Esophagus mucosa (tissue), 1 donor: ENCODE measurements around the gene RB1. TPM values are rescaled to one million over a fixed set of nuclear protein-coding genes. Genes with fewer than 3 reads are reported as not detected.
"Not testable (repeated sequence)": the region's sequence is repeated elsewhere in the genome, so short reads cannot be mapped to it uniquely, and the experiment has no call there.

Experiments
- ATAC-seq: fragments of 200-7000 bp; cut with Tn5 transposase; one replicate; pipeline ENCODE4 v1.9.1; 2020
- total RNA-seq: library from RNA; stranded (reverse); gene quantifications from one replicate; pipeline ENCODE4 v1.2.4, GENCODE V29; 2023
- donor health status: DM: yes; HTN: yes; CAD: no.

Gene RB1
- total RNA-seq, 1 donor from 2014 or later, result 36.1 TPM

DNA sequence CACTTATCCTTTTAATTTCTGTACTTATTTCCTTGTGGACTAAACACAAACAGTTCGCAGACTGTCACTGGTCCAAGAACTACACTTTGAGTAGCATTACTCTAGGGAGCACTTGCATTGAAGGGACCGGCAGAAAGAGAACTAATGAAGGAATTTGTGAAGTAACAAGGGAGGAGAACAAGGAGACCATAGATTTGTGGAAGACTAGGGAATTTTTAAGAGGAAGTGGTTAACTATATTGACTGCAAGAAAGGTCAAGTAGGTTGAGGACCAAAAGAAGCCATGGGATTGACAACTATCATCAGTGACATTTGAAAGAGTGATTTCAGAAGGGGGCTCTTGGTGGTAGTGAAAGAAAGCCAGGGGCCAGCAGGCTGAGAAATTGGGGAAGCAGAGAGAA is 4.0 kb upstream of the RB1 start:
- no peak for ATAC-seq

DNA sequence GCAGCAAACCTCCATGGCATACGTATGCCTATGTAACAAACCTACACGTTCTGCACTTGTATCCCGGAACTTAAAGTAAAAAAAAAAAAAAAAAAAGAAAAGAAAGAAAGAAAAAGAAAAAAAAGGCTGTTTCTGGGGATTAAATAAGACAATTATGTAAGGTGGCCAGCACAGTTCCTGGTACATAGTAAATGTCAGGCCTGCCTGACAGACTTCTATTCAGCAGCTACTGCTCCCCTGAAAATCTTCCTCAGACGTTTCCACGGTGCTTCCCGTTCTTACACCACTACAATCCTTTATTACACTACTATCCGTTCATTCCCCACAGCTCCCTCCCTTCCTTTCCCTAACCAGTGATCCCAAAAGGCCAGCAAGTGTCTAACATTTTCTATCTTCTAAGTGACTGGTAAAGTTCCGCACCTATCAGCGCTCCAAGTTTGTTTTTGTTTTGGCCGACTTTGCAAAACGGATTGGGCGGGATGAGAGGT is 636 bp upstream of the RB1 start:
- ATAC-seq, result peak; percentile 22

DNA sequence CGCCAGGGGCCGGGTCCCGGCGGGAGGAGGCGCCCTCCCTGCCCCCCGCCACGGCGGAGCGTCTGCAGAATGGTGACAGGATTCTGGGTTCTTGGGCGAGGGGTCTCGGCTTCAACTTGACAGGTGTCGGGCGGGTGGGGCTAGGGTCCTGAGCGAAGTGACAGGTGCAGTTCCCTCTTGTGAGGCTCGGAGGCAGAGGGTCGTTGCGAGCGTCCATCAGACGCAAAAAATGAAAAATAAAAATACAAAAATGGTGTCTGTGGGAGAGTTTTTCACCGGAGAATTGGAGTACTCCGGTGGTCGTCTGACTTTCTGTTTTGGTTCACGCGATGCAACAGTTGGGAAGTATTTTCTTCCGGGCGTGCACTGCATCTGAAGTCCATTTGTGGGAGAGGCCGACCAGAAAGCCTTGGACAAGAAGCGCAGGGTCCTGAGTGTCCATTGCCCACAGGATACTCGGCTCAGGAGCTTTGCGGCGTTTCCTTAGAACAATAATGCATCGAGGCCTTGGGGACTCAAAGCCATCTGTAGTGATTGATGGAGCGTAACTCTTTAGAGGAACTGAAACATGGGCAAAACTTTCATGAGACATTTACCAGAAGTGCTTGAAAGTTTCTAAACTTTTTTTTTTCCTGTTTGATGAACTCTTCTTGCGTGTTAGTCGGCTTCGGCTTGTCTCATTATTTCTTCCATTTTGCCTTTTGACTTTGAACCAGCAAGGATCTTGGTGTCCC is 759 bp downstream of the RB1 start:
- ATAC-seq, result peak; percentile 35

DNA sequence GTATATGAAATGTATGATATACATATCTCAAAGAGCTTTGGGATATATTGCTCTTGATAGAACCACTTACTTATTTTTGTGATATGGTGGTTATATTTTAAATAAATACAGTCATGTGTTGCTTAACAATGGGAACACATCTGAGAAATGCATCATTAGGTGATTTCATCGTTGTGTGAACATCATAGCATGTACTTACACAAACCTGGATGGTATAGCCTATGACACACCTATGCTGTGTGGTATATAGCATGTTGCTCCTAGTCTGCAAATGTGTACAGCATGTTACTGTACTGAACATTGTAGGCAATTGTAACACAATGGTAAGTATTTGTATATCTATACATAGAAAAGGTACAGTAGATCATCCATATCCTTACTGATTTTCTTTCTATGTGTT is 7.7 kb downstream of the RB1 start:
- no peak for ATAC-seq

DNA sequence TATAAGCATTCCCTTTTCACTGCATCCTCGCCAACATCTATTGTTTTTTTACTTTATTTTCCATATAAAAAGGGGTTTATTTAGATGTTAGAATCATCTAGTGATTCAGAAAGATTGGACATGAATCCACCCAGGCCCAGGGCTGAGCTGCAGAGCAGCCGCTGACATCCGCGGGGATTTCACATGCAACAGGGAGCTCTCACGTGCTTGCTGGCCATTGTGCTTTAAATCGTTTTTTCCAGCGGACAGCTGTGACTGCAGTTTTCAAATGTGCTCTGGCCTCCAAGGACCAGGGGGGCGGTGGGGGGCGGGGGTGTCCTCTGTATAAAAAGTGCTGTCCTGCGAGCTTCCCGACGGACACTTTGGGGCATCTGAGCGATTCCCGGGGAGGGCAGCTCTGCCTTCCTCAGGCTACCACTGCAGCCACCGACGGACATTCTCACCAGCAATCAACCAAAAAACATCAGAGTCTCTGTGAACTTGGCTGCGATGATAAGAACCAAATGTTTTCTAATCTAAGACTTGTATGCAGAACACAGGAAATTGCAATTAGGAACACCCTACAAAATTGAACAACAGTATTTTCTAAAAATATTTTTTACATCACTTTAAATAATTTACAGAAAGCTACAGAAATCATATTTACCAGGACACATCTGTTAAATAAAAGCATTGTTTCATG is 12.6 kb downstream of the RB1 start:
- ATAC-seq, result no peak

DNA sequence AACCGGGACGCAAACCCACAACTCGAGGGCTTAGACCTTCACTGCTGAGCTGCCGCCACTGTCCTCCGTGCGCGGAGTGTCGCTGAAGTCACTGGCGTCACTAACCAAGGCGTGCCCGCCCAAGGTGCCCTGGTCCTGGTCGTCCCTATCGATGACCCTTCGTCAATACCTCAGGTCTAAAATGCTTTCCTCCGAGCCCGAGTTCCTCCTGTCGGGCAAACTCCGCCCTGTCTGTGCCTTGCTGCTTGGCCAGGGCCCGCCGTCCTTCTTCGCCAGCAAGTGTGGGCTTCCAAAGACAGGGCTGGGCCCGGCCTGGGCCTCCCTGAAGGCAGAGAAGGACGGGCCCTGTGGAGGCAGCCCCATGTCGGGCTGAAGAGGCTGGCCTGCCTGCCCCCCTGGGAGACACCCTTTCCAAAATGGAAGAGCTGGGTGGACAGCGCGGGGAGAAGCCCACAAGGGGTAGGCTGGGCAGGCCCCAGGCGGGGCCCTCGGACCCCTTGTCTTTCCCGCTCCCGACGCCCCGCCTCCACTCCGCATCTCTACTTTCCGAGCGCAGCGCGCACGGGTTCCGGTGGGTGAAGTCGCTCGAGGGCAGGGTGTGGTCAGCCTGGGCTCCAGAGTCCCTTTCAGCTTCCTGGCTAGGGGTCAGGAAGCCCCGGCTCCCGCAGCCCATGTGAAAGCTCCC is 13.4 kb downstream of the RB1 start:
- peak; percentile 38 for ATAC-seq

DNA sequence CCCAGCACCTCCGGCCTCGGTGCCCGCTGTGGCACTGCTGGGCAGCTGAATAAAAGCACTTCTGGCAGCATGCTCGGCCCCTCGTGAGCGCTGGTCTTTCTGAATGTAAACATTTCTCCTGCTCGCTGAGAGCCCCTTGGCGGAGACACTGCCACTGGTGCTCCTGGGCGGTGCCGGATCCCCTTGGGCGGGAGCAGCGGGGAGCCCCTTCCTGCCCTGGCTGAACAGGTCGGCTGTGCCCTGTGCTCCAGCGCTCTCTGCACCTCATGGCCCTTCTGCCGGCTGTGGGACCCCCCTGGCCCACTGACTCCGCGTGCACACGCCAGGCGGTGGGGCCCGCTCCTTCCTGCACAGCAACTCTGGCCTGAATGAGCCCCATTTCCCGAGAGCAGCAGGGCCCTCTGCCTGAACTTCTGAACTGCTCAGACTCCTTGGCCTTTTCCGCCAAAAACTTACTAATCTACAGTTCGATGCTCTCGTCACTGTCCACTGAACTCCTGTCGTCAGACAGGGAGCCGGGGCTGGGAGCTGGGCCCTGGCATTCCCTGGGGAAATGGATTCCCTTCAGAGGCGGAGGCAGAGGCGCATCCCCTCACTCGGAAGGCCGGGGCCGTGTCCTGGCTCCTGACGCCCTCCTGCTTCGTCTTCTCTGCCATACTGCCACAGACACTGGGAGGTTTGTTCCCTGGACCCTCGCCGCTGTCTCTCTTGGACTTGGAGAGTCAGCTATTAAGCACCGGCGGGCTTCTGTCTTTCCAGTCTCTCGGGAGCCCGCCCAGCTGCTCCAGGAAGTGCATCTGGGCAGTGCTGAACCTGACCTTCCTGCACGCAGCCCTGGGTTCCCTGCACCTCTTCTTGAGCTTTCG is 14.2 kb downstream of the RB1 start:
- ATAC-seq, result peak; percentile 14

DNA sequence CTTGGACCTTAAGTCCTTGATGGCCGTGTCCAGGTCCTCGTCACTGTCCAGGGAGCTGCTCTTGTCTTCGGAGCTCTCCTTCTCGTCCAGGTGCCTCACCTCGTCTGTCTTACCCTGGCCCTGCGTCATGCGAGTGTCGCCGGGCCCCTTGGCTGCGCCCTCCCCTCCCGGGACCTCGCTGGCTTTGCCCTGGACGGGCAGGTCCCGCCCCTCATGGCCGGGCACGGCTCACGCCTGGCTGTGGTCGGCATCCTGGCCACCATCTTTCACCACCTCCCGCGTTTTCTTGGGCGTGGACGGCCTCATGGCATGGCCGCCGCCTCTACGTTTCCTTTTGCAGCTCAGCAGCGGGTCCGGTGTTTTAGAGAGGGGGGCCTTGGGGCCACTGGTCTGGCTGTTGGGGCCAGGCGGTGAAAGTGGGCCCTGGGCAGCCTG is 14.8 kb downstream of the RB1 start:
- ATAC-seq, result peak; percentile 18

DNA sequence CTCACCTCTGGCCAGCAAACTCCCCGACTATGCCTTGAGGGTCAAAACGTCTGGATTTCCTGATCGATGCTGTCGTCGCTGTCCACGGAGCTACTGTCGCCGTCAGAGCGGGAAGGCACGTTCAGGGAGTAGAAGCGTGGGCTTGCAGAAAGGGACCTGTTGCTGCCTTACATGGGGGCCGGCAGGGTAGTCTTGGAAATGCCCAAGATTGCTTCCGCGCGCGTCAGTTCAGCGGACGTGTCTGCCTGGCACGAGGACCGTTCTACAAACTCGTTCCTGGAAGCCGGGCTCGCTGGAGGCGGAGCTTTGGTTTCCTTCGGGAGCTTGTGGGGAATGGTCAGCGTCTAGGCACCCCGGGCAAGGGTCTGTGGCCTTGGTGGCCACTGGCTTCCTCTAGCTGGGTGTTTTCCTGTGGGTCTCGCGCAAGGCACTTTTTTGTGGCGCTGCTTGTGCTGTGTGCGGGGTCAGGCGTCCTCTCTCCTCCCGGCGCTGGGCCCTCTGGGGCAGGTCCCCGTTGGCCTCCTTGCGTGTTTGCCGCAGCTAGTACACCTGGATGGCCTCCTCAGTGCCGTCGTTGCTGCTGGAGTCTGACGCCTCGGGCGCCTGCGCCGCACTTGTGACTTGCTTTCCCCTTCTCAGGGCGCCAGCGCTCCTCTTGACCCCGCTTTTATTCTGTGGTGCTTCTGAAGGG is 15.4 kb downstream of the RB1 start:
- peak; percentile 22 for ATAC-seq

DNA sequence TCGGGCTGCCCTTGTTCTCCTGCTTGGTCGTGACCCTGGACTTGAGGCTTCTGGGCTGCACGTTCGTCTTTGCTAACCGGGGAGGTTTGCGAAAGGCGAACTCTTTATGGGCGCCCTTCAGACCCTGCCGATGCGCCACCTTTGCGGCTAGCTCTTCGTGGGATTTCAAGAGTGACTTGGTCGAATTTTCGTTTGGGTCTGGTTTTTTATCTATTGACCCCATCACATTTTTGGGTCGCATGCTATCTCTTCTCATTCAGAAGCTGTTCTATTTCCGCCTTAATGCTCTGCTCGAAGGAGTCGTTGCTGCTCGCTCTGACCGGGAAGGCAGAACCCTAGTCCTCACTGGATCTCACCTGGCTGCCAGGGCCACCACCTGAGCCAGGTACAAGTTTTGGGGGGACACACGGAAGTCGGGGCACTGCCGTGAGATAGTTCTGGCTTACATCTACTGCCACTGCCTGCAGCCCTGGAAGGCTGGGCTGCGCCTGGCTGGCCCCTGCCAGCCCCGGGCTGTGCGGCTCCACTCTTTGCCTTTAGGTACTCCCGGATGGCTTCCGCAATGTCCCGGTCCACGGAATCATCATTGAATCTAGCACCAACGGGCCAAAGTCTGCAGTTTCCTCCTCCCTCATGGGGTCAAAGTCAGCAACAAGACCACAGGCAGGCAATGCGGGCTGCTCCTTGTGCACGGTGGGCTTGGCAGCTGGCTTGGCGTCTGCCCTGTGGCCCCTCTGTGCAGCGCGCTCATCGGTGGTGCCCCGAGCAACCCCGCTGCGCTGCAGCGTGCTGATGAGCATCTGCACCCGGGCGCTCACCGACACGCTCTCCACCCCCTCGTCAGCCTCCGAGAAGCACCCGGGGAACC is 16.2 kb downstream of the RB1 start:
- no peak for ATAC-seq

DNA sequence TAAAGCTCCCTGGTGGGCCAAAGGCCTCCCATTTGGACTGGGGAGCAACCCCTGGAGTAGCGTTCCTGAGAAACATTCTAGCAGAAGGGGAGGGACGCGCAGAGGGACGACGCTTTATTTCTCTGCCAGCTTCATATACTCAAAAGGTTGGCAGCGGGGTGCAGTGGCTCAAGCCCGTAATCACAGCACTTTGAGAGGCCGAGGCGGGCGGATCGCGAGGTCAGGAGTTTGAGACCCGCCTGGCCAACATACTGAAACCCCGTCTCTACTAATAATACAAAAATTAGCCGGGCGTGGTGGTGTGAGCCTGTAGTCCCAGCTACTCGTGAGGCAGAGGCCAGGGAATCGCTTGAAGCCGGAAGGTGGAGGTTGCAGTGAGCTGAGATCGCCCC is 16.8 kb downstream of the RB1 start:
- no peak for ATAC-seq

DNA sequence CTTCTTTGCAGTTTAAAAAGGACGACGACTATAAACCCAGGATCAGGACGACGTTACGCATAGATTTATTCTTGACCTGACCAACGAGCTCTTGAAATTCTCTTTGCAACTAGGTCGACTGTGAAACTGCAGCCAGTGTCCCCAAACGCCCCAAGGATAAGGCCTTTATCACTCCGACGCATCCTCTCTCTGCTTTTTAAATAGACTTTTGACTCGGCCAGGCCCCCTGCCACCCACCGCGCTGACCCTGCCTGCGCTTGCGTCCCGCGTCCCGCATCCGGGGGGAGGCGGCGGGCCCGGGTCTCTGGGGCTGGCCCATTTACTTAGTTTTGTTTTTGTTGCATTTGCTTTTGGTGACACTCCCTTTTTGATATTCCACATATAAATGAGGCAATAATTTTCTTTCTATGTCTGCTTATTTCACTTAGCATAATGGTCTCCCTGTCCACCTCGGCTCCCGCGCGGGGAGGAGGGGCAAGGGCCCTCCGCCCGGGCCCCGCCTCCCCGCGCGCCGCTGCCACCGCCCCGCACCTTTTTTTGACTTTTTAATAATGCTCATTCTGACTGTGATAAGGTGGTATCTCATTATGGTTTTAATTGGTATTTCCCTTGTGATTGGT is 17.4 kb downstream of the RB1 start:
- no peak for ATAC-seq

DNA sequence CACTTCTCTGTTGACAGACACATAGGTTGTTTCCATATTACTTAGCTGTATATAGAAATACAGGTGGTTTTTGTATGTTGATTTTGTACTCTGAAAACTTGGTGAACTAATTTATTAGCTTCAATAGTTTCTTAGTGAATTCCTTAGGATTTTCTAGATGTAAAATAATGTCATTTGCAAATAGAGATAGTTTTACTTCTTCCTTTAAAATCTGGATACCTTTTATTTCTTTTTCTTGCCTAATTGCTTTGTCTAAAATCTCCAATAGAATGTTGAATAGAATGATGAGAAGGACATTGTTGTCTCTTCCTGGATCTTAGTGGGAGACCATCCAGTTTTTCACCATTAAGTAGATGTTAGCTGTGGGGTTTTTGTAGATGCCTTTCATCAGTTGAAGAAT is 18.7 kb downstream of the RB1 start:
- no peak for ATAC-seq

DNA sequence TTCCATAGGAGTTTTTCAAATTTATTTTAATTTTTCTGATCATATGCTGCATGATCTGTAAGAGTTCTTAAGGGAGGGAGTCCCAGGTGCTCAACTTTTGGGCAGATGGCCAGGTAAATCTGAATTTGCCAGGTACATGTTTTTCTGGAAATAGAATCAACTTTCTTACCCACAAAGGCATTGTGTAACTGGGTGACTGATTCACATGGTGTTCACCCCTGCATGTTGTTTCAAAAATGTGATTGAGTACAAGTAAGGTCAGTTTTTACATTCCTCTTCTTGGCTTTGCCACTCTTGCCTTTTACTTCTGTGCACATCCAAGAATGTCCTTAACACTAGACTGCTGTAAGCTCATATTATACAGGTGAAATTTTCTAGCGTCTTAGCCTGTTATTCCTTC is 30.4 kb downstream of the RB1 start:
- ATAC-seq, result peak; percentile 96

DNA sequence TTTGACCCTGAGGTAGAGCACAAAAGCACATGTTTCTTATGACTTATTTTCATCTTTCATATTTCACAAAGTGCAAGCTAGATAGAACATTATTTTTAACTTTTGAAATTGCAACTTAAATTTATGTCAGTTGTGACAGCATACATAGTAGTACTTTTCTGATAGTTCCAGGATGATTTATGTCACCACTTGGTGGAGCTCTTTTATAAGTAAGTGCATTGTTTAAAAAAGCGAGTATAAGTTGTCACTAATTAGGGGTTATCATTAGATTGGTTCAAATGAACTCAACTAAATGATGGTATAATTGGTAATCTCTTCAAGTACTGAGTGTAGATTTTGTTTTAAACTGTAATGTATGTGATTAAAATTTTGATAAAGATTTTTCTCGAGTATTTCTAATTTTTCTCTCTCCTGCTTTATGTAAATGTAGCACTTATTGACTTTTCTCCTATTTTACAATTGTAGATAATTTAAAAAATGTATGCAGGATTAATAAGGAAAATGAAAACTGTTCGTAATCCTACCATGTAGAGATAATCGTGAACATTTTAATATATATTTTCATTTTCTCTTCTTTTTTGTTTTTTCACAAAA is 31.1 kb downstream of the RB1 start:
- ATAC-seq, result peak; percentile 76

DNA sequence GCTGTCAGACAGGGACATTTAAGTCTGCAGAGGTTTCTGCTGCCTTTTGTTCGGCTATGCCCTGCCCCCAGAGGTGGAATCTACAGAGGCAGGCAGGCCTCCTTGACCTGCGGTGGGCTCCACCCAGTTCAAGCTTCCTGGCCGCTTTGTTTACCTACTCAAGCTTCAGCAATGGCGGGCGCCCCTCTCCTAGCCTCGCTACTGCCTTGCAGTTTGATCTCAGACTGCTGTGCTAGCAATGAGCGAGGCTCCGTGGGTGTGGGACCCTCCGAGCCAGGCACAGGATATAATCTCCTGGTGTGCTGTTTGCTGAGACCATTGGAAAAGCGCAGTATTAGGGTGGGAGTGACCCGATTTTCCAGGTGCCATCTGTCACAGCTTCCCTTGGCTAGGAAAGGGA is 35.6 kb downstream of the RB1 start:
- not testable (repeated sequence) for ATAC-seq

DNA sequence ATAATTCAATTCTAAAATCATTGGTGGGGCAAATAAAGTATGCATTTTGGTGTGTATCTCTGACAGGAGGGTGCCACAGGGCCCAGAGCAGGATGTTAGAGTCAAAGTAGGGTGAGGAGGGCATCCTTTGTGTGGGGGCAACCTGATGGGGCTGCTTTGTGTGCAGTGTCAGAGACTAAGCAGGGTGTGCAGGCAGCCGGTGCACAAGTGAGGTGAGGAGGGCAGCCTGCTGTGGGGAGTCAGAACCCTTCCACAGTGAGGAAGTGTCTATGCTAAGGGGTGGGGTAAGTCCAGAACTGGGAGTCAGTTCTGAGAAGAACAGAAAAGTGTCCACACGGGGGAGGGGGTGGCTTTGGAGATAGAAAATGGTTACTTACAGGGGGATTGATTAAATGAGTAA is 40.7 kb downstream of the RB1 start:
- ATAC-seq, result no peak

DNA sequence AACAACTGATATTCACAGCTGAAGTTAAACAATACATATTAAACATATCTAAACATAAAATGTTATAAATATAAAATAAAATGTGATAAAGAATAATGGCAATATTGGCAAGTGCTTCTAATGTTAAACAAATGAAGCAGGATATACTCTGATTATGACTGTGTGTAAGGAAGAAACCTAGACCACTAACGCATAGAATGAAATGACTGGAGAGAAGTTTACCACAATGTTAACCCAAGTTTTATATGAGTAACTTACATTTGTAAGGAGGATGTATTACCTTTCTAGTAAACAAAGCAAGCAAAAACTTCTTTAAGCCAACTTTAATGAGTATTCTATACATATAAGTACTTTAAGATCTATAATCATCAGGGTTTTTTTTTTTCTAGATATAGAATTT is 43.0 kb downstream of the RB1 start:
- no peak for ATAC-seq

DNA sequence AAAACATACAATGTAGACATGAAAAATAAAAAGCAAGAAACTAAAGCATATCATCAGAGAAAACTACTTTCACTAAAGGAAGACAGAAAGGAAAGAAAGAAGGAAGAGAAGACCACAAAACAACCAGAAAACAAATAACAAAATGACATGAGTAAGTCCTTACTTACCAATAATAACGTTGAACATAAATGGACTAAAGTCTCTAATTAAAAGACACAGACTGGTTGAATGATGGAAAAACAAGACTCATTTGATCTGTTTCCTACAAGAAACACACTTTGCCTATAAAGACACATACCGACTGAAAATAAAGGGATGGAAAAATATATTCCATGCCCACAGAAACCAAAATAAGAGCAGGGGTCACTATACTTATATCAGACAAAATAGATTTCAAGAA is 46.0 kb downstream of the RB1 start:
- no peak for ATAC-seq

DNA sequence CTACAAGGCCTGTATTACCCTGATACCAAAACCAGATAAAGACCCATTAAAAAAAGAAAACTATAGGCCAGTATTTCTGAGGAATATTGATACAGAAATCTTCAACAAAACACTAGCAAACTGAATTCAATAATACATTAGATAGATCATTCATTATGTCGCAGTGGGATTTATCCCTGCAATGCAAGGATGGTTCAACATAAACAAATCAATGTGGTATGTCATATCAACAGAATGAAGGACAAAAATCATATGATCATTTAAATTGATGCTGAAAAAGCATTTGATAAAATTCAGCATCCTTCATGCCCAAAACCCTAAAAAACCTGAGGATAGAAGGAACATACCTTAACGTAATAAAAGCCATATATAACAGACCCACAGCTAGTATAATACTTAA is 50.0 kb downstream of the RB1 start:
- no peak for ATAC-seq
